Left ventricle myocardium inferior (tissue), 1 donor: Measurements from ENCODE around the gene FN3KRP. TPM values are rescaled to one million over a fixed set of nuclear protein-coding genes. Genes with fewer than 3 reads are reported as not detected.

Experiments
- DNase-seq: peaks from one replicate; pipeline ENCODE4 v3.0.0-alpha.2; 2020
- H3K27ac ChIP-seq: fragments of 200-600 bp; replicated peaks from 2 replicates; pipeline ENCODE4 v1.8.0; 2021
- H3K27me3 ChIP-seq: fragments of 200-600 bp; 2 replicates; pipeline ENCODE4 v1.8.0; 2021; ENCODE audit warnings: low read depth
- H3K36me3 ChIP-seq: fragments of 200-600 bp; 2 replicates; pipeline ENCODE4 v1.8.0; 2021
- H3K4me1 ChIP-seq: fragments of 200-600 bp; 2 replicates; pipeline ENCODE4 v1.8.0; 2021
- H3K4me3 ChIP-seq: fragments of 200-600 bp; 2 replicates; pipeline ENCODE4 v1.8.0; 2021; ENCODE audit warnings: mild to moderate bottlenecking, moderate library complexity
- H3K9me3 ChIP-seq: fragments of 200-600 bp; replicated peaks from 2 replicates; pipeline ENCODE4 v1.8.0; 2021
- intact Hi-C: fragments of 100-400 bp; cut with micrococcal nuclease; formaldehyde crosslinking; loops from one replicate; pipeline ENCODE4 v1.11.0; 2022
- total RNA-seq: library from RNA; stranded (reverse); fragmentation: NEBNext Ultra II Directional; extraction: Animal tissue kit (Norgen Biotek cat#: 25700); gene quantifications from one replicate; pipeline ENCODE4 v1.2.1, GENCODE V29; 2021
- TF ChIP-seq, protein P1 (sequence below): fragments of 200-600 bp; IDR thresholded peaks from 2 replicates; pipeline ENCODE4 v1.8.0; 2021; ENCODE audit warnings: antibody characterized with exemption, mild to moderate bottlenecking, borderline replicate concordance
- donor health status: DM: no; HTN: yes; CAD: no; lungs with severe emphysema.

FN3KRP gene
- total RNA-seq, 1 donor from 2014 or later: 13.6 TPM

DNA sequence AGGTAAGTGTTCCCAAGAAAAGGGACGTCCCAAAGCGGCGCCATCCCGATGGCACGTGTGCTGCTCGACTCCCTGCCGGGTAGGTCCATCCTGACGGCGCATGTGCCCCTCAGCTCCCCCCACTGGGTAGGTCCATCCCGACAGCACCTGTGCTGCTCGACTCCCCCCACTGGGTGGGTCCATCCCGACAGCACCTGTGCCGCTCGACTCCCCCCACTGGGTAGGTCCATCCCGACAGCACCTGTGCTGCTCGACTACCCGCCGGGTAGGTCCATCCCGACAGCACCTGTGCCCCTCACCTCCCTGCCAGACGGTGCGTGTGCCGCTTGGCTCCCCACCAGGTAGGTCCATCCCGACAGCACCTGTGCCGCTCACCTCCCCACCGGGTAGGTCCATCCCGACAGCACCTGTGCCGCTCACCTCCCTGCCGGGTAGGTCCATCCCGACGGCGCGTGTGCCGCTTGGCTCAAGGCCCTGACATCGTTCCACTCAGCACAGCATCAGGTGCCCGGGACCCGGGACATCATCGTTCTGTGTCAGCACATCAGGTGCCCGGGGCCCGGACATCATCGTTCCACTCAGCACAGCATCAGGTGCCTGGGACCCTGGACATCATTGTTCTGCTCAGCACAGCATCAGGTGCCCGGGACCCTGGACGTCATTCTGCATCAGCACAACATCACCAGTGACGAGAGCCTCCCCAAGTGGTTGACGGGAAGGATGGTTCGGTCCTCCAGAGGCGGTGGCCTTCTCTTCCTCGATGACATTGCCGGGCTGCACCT is 13.2 kb downstream of the FN3KRP start:
- Histone ChIP-seq H3K27ac (no peak overlapping the region), H3K27me3 (no peaks in the 10 kb centered on the region), H3K4me1 (peaks cover 5% of the 10 kb centered on the region), H3K4me3 (no peak overlapping the region), H3K36me3 (peaks cover 45% of the 10 kb centered on the region), H3K9me3 (peaks cover 6% of the 10 kb centered on the region)
- DNase-seq: no peak
- intact Hi-C loops: no loop called here
- TF ChIP-seq, protein P1, sequence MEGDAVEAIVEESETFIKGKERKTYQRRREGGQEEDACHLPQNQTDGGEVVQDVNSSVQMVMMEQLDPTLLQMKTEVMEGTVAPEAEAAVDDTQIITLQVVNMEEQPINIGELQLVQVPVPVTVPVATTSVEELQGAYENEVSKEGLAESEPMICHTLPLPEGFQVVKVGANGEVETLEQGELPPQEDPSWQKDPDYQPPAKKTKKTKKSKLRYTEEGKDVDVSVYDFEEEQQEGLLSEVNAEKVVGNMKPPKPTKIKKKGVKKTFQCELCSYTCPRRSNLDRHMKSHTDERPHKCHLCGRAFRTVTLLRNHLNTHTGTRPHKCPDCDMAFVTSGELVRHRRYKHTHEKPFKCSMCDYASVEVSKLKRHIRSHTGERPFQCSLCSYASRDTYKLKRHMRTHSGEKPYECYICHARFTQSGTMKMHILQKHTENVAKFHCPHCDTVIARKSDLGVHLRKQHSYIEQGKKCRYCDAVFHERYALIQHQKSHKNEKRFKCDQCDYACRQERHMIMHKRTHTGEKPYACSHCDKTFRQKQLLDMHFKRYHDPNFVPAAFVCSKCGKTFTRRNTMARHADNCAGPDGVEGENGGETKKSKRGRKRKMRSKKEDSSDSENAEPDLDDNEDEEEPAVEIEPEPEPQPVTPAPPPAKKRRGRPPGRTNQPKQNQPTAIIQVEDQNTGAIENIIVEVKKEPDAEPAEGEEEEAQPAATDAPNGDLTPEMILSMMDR: no peak

- no peaks in the 10 kb centered on the region for H3K27me3 ChIP-seq
- DNase-seq: no peak
- intact Hi-C loops: no loop called here
- no peak overlapping the region for H3K27ac ChIP-seq
- H3K36me3 ChIP-seq: peaks cover 33% of the 10 kb centered on the region
- TF ChIP-seq, protein P1: no peak
- peaks cover 6% of the 10 kb centered on the region for H3K9me3 ChIP-seq
- H3K4me3 ChIP-seq: no peak overlapping the region
- peaks cover 28% of the 10 kb centered on the region for H3K4me1 ChIP-seq
Measured at GRCh38 chr17:82732118-82732743, 15.7 kb downstream of the FN3KRP start.

DNA sequence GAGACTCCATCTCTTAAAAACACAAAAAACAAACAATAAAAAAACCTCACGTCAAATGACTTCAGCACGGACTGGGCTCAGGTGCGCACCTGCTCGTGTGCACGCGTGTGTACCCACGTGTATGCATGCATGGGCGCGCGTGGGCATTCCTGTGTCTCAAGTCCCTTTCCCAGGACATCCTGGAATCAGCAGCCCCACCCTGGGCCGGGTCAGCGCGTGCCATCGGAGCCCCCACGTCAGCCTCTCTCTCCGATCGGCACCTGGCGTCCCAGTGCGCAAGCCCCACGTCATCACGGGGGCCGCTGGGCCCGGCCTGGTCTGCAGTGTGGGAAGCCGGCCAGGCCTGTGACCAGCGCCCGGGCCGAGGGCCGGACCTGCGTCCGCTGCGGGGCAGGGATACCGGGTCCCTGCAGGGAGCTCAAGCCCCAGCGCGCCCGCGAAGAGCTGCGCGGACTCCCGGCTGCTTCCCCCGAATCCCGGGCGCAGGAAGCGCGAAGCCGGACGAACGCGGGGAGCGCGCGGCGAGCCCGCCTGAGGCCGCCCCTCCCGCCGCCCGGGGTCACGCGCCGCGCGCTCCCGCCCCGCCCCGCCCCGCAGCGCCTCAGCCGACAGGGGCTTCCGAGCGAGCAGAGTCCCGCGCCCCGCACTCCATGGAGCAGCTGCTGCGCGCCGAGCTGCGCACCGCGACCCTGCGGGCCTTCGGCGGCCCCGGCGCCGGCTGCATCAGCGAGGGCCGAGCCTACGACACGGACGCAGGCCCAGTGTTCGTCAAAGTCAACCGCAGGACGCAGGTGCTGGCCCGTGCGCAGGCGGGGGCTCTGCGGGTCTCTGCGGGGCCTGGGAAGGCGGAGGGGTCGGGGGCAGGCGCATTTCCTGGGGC is 18.7 kb downstream of the FN3KRP start, which contains the start of gene FN3K:
FN3K (plus strand) TSS at position 629 of the 880 bp plus-strand sequence; CDS start at position 651, 22 bp downstream.
- Histone ChIP-seq H3K9me3 (peaks cover 6% of the 10 kb centered on the region), H3K27me3 (no peaks in the 10 kb centered on the region), H3K36me3 (peaks cover 27% of the 10 kb centered on the region), H3K27ac (peak within 1 kb of the TSS; percentile 93), H3K4me3 (peak within 1 kb of the TSS; percentile 87), H3K4me1 (peaks cover 46% of the 10 kb centered on the region)
- DNase-seq: peak; percentile 73
- TF ChIP-seq, protein P1: no peak
- intact Hi-C loops: no loop called here

DNA sequence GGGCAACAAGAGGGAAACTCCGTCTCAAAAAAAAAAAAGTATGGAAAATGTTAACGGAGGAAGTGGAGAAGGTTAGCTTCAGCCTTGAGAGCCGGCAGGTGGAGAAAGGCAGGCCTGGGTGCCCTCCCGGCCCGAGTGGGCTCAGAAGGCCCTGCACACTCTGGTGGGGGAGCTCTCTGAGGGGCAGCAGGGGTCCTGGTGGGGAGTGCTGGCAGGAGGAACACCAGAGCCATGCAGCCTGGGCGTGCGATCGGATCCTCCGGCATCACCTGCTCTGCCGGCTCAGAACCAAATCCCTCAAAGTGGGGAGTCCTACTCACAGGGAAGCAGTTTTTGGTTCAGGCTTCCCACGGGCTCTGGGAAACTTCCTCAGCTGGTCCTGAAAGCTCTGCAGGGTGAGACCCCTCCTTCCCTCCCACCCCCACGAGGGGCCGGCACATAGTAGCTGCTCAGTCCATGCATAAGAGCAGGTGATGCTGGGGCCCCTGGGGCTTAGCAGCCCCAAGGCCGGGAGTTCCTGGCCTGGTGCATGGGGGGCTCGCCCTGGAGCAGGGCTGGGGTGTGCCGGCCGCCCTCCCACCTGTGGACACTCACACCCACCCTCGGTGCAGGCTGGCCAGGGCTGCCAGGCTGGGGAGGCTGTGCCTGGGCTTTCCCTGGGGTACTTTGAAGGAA is 20.1 kb downstream of the FN3KRP start:
- intact Hi-C loops: no loop called here
- H3K27ac ChIP-seq: peak overlapping the region; percentile 93
- H3K36me3 ChIP-seq: peaks cover 40% of the 10 kb centered on the region
- H3K4me1 ChIP-seq: peaks cover 46% of the 10 kb centered on the region
- TF ChIP-seq, protein P1: no peak
- H3K27me3 ChIP-seq: no peaks in the 10 kb centered on the region
- peak overlapping the region; percentile 87 for H3K4me3 ChIP-seq
- peaks cover 17% of the 10 kb centered on the region for H3K9me3 ChIP-seq
- DNase-seq: no peak
